ENCODE measurements around the gene MESP2.

The MESP2 gene

GRCh38 chr15:89805241-89806209, 29.4 kb downstream of the MESP2 start:
- no peak overlapping the region for H3K27ac ChIP-seq (ENCODE audit: low read length)
- no peak overlapping the region for H3K4me2 ChIP-seq (ENCODE audit: low read depth, low read length)
- H3K36me3 ChIP-seq (replicated peaks; ENCODE audit: insufficient read depth, low read length), result no peaks in the 10 kb centered on the region
- H4K20me1 ChIP-seq (ENCODE audit: insufficient read depth, low read length), result no peaks in the 10 kb centered on the region
- H3K27me3 ChIP-seq (replicated peaks; ENCODE audit: insufficient read depth, low read length), result no peaks in the 10 kb centered on the region
- no peaks in the 10 kb centered on the region for H3K9me3 ChIP-seq (replicated peaks; ENCODE audit: insufficient read depth, low read length)
- no peaks in the 10 kb centered on the region for H3K9me2 ChIP-seq (replicated peaks; ENCODE audit: insufficient read depth, low read length)
- H3K9ac ChIP-seq (ENCODE audit: low read length), result no peak overlapping the region
- no peaks in the 10 kb centered on the region for H3K79me2 ChIP-seq (ENCODE audit: low read length)
- no peak overlapping the region for H3K4me3 ChIP-seq (ENCODE audit: low read length)
- H2AFZ ChIP-seq (ENCODE audit: low read length), result no peak overlapping the region
- TF ChIP-seq EZH2phosphoT487 (IDR thresholded peaks at IDR 0.05; ENCODE audit: low read length), result no peak
- no peak for TF ChIP-seq CTCF (IDR thresholded peaks at IDR 0.05; ENCODE audit: low read length)
- TF ChIP-seq EZH2 (optimal IDR thresholded peaks at IDR 0.05; ENCODE audit: low read depth, low read length), result no peak
- H3K4me1 ChIP-seq (ENCODE audit: low read length), result no peaks in the 10 kb centered on the region
- no peak for DNase-seq
- no peaks in the 10 kb centered on the region for H3F3A ChIP-seq (ENCODE audit: insufficient read depth, low read length)

- DNase-seq, result no peak
- H3K27me3 ChIP-seq (replicated peaks; ENCODE audit: insufficient read depth, low read length), result no peaks in the 10 kb centered on the region
- no peak overlapping the region for H3K27ac ChIP-seq (ENCODE audit: low read length)
- no peak overlapping the region for H3K9ac ChIP-seq (ENCODE audit: low read length)
- no peaks in the 10 kb centered on the region for H3K36me3 ChIP-seq (replicated peaks; ENCODE audit: insufficient read depth, low read length)
- H4K20me1 ChIP-seq (ENCODE audit: insufficient read depth, low read length), result no peaks in the 10 kb centered on the region
- H3K79me2 ChIP-seq (ENCODE audit: low read length), result no peaks in the 10 kb centered on the region
- H3K9me2 ChIP-seq (replicated peaks; ENCODE audit: insufficient read depth, low read length), result no peaks in the 10 kb centered on the region
- TF ChIP-seq EZH2phosphoT487 (IDR thresholded peaks at IDR 0.05; ENCODE audit: low read length) (no peak), EZH2 (optimal IDR thresholded peaks at IDR 0.05; ENCODE audit: low read depth, low read length) (no peak), CTCF (IDR thresholded peaks at IDR 0.05; ENCODE audit: low read length) (no peak)
- no peak overlapping the region for H2AFZ ChIP-seq (ENCODE audit: low read length)
- no peaks in the 10 kb centered on the region for H3K9me3 ChIP-seq (replicated peaks; ENCODE audit: insufficient read depth, low read length)
- H3K4me3 ChIP-seq (ENCODE audit: low read length), result no peak overlapping the region
- no peaks in the 10 kb centered on the region for H3K4me1 ChIP-seq (ENCODE audit: low read length)
- no peaks in the 10 kb centered on the region for H3F3A ChIP-seq (ENCODE audit: insufficient read depth, low read length)
- H3K4me2 ChIP-seq (ENCODE audit: low read depth, low read length), result no peak overlapping the region
Observed at GRCh38 chr15:89806210-89806558, 30.1 kb downstream of the MESP2 start.

DNA sequence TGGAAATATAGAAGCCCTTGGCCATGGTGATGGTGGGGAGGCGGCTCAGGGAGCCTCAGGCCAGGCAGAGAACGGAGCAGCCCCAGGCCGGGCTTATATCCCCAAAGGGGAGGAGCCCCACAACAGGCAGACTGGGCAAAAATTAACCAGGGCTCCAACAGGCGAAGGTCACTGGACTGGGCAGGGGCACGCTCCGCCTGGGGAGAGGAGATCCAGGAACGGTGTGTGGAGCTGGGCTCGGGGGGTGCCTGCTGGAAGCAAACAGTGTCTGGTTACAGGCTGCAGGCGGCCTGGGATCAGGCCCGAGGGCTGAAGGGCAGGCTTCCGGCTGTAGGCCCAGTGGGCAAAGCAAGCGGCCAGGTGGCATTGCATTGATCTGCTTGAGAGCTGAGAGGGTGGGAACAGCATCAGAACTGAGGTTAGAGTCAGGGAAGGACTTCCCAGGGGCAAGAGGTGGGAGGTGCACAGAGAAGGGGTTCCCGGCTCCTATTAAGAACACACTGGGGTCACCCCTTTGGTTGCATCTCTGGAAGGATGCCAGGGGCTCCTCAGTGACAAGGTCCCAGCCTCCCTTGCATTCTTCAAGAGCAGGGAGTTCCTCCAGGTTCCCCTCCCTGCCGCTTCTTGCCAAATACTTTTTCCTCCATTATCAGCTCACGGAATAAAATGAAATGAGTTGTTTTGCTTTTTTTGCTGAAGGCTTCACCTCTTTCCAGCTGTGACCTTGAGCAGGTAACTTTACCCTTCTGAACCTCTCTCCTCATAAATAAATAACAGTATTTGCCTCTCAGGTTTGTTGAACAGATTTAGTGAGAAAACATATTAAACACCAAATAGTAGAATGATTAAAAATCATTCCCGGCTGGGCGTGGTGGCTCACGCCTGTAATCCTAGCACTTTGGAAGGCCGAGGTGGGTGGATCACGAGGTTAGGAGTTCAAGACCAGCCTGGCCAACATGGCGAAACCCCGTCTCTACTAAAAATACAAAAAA, 30.7 kb downstream of the MESP2 start:
- Histone ChIP-seq H3K79me2 (ENCODE audit: low read length) (no peaks in the 10 kb centered on the region), H3K36me3 (replicated peaks; ENCODE audit: insufficient read depth, low read length) (no peaks in the 10 kb centered on the region), H4K20me1 (ENCODE audit: insufficient read depth, low read length) (no peaks in the 10 kb centered on the region), H3K4me1 (ENCODE audit: low read length) (no peaks in the 10 kb centered on the region), H3K4me3 (ENCODE audit: low read length) (no peak overlapping the region), H3K9ac (ENCODE audit: low read length) (no peak overlapping the region), H2AFZ (ENCODE audit: low read length) (no peak overlapping the region), H3K4me2 (ENCODE audit: low read depth, low read length) (no peak overlapping the region), H3K9me3 (replicated peaks; ENCODE audit: insufficient read depth, low read length) (no peaks in the 10 kb centered on the region), H3K27me3 (replicated peaks; ENCODE audit: insufficient read depth, low read length) (no peaks in the 10 kb centered on the region), H3K27ac (ENCODE audit: low read length) (no peak overlapping the region), H3F3A (ENCODE audit: insufficient read depth, low read length) (no peaks in the 10 kb centered on the region), H3K9me2 (replicated peaks; ENCODE audit: insufficient read depth, low read length) (no peaks in the 10 kb centered on the region)
- DNase-seq, result no peak
- no peak for TF ChIP-seq EZH2 (optimal IDR thresholded peaks at IDR 0.05; ENCODE audit: low read depth, low read length)
- TF ChIP-seq CTCF (IDR thresholded peaks at IDR 0.05; ENCODE audit: low read length), result no peak
- no peak for TF ChIP-seq EZH2phosphoT487 (IDR thresholded peaks at IDR 0.05; ENCODE audit: low read length)
